ENCODE measurements around the gene UBE2H.

DNA sequence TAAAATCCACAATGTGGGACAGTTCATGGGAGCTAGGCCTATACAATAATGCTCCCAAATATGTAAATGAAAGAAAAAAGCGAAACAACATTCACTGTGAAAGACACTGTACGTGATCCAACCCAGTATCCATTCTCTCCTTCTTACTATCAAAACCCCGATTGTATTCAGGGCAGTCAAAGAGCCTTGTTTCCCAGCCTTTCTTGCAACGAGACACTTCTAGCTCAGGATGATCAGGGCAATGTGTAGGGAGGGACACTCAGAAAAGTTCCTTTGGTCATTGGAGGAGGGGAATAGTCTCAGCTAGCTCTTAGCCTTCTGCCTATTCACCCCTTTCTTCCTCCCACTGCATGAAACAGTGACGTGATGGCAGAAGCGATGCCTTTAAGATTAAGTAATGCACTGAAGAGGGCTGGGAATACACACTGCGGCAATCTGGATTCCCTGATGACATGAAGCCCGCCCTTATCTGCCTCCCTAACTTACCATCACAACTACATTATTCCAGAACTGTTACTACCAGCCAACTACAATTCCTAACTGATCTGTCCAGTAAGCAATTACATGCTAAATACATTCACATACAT lies 27.3 kb downstream of the UBE2H start:
- TF ChIP-seq, protein P1, sequence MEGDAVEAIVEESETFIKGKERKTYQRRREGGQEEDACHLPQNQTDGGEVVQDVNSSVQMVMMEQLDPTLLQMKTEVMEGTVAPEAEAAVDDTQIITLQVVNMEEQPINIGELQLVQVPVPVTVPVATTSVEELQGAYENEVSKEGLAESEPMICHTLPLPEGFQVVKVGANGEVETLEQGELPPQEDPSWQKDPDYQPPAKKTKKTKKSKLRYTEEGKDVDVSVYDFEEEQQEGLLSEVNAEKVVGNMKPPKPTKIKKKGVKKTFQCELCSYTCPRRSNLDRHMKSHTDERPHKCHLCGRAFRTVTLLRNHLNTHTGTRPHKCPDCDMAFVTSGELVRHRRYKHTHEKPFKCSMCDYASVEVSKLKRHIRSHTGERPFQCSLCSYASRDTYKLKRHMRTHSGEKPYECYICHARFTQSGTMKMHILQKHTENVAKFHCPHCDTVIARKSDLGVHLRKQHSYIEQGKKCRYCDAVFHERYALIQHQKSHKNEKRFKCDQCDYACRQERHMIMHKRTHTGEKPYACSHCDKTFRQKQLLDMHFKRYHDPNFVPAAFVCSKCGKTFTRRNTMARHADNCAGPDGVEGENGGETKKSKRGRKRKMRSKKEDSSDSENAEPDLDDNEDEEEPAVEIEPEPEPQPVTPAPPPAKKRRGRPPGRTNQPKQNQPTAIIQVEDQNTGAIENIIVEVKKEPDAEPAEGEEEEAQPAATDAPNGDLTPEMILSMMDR (IDR thresholded peaks at IDR 0.05; ENCODE audit: insufficient read depth, low read length, poor library complexity, severe bottlenecking) = no peak
- no peak for TF ChIP-seq EZH2phosphoT487 (conservative IDR thresholded peaks at IDR 0.05; ENCODE audit: low read length)
